Astrocyte of the cerebellum (primary cell): Measurements from ENCODE around the gene PTPN7.
A peak's percentile ranks its signal among the peaks of the same experiment; 100 is the strongest.
"Not testable (repeated sequence)": the region's sequence is repeated elsewhere in the genome, so short reads cannot be mapped to it uniquely, and the experiment has no call there.

Experiments used
- DNase-seq: peaks from one replicate; pipeline ENCODE4 v3.0.0-alpha.2; 2011; ENCODE audit warnings: low read depth
- H3K4me3 ChIP-seq: 2 replicates; pipeline ENCODE4 v1.5.1; 2011; ENCODE audit warnings: mild to moderate bottlenecking, low read depth, low read length, moderate library complexity
- in situ Hi-C: cut with HindIII; loops from 2 replicates; pipeline ENCODE4 v1.10.0; 2017; ENCODE audit warnings: low sequenced_read_pairs
- TF ChIP-seq, protein P1 (sequence below): IDR thresholded peaks from 2 replicates; pipeline ENCODE4 v1.5.1; 2012; ENCODE audit warnings: low read length, low read depth, moderate library complexity, mild to moderate bottlenecking; ENCODE audit errors: missing control alignments

PTPN7 gene

GRCh38 chr1:202145068-202145743 lies 15.2 kb downstream of the PTPN7 start:
- no peak for DNase-seq
- in situ Hi-C loops: no loop called here
- H3K4me3 ChIP-seq: peak overlapping the region; percentile 86
- TF ChIP-seq, protein P1, sequence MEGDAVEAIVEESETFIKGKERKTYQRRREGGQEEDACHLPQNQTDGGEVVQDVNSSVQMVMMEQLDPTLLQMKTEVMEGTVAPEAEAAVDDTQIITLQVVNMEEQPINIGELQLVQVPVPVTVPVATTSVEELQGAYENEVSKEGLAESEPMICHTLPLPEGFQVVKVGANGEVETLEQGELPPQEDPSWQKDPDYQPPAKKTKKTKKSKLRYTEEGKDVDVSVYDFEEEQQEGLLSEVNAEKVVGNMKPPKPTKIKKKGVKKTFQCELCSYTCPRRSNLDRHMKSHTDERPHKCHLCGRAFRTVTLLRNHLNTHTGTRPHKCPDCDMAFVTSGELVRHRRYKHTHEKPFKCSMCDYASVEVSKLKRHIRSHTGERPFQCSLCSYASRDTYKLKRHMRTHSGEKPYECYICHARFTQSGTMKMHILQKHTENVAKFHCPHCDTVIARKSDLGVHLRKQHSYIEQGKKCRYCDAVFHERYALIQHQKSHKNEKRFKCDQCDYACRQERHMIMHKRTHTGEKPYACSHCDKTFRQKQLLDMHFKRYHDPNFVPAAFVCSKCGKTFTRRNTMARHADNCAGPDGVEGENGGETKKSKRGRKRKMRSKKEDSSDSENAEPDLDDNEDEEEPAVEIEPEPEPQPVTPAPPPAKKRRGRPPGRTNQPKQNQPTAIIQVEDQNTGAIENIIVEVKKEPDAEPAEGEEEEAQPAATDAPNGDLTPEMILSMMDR: no peak

- TF ChIP-seq, protein P1: no peak
- in situ Hi-C loops: no loop called here
- DNase-seq: no peak
- peak within 1 kb of the TSS; percentile 86 for H3K4me3 ChIP-seq
Observed at GRCh38 chr1:202144402-202145067, 15.9 kb downstream of the PTPN7 start, which contains the start of gene ARL8A. ARL8A (minus strand) TSS chr1:202144737; CDS start chr1:202144572, 165 bp downstream.

- TF ChIP-seq, protein P1: no peak
- H3K4me3 ChIP-seq: peak overlapping the region; percentile 86
- no peak for DNase-seq
- in situ Hi-C loops: no loop called here
Observed at GRCh38 chr1:202143768-202144401, 16.5 kb downstream of the PTPN7 start.

- TF ChIP-seq, protein P1: no peak
- in situ Hi-C loops: no loop called here
- H3K4me3 ChIP-seq: peak overlapping the region; percentile 86
- no peak for DNase-seq
Observed at GRCh38 chr1:202143011-202143767, 17.2 kb downstream of the PTPN7 start.

DNA sequence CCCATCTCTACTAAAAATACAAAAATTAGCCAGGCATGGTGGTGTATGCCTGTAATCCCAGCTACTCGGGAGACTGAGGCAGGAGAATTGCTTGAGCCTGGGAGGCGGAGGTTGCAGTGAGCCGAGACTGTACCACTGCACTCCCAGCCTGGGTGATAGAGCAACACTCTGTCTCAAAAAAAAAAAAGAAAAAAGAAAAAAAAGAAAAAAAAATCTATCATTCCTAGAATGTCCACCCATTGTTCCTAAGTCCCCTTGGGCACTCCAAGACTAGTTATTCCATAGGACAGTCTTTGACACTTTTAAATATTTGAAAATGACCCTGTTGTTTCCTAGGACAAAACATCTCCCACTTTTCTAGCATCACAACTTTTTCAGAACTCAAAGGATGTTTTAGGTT lies 18.9 kb downstream of the PTPN7 start:
- H3K4me3 ChIP-seq, DNase-seq, in situ Hi-C loops: not testable (repeated sequence)

DNA sequence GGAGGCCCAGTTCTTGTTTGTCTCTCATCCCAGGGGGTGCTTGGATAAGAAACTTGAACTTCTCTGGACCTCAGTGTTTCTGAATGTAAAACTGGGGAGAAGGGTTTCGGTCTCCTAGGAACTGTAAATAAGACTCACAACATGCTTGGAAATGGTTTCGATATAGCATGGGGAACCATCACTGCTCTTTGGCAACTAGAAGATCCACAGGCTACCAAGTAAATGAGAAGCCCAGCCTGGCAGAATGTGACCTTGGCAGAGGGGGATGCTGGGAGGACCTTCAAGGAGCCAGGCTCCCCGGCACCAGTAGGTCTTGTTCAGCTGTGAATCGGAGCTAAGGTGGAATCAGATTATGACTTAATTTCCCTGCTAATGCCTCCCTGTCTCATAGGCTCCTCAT lies 19.6 kb downstream of the PTPN7 start:
- TF ChIP-seq, protein P1: no peak
- DNase-seq: no peak
- no peak overlapping the region for H3K4me3 ChIP-seq
- in situ Hi-C loops: no loop called here
